Activated T-cell treated with anti-CD3 and anti-CD28 coated beads, Interleukin-2, amount 50 U/mL, for 72 hours (primary cell): ENCODE results near the gene NDOR1. TPM values are rescaled to one million over a fixed set of nuclear protein-coding genes. Genes with fewer than 3 reads are reported as not detected.
A peak's percentile ranks its signal among the peaks of the same experiment; 100 is the strongest.

Experiments used
- ATAC-seq, 2 donors: fragments of 150-1000 bp; cut with Tn5 transposase; replicated peaks in 1 of 2; 2 replicates each; pipeline ENCODE4 v1.10.0; 2021; ENCODE audit warnings: moderate library complexity in 2 of 2, mild to moderate bottlenecking in 1 of 2
- DNase-seq, 2 donors: peaks; one replicate each; pipeline ENCODE4 v3.0.0; 2021 to 2022; ENCODE audit warnings: mixed read lengths in 1 of 2
- H3K27ac Mint-ChIP-seq: one replicate; pipeline ENCODE4 v1.8.0; 2022; ENCODE audit warnings: mild to moderate bottlenecking, moderate library complexity, mixed read lengths
- H3K27me3 Mint-ChIP-seq: one replicate; pipeline ENCODE4 v1.8.0; 2022; ENCODE audit warnings: low read depth, mixed read lengths
- H3K36me3 Mint-ChIP-seq, 2 donors: one replicate each; pipeline ENCODE4 v1.8.0; 2022; ENCODE audit warnings: mixed read lengths in 2 of 2, mild to moderate bottlenecking in 1 of 2; ENCODE audit not compliant: insufficient read depth in 2 of 2
- H3K4me1 Mint-ChIP-seq: one replicate; pipeline ENCODE4 v1.8.0; 2022; ENCODE audit warnings: low read depth, mixed read lengths
- H3K4me3 Mint-ChIP-seq, 2 donors: one replicate each; pipeline ENCODE4 v1.8.0; 2022; ENCODE audit warnings: mild to moderate bottlenecking in 2 of 2, mixed read lengths in 2 of 2, moderate library complexity in 2 of 2
- H3K9me3 Mint-ChIP-seq, 2 donors: one replicate each; pipeline ENCODE4 v1.8.0; 2022; ENCODE audit warnings: mixed read lengths in 2 of 2
- total RNA-seq, 2 donors: library from RNA; stranded (reverse); gene quantifications; one replicate each; pipeline ENCODE4 v1.2.3, GENCODE V29; 2022

Gene NDOR1
- 10 to 100 TPM; 43.3 to 50.9 TPM for total RNA-seq

- DNase-seq (peak; percentile 96 to 97), ATAC-seq (peak; percentile 66 to 69)
- H3K9me3 Mint-ChIP-seq = no peaks in the 10 kb centered on the region
- peaks cover 54% of the 10 kb centered on the region for H3K4me1 Mint-ChIP-seq
- no peaks in the 10 kb centered on the region for H3K27me3 Mint-ChIP-seq
- H3K36me3 Mint-ChIP-seq = peaks cover 1 to 22% of the 10 kb centered on the region in 2 donors
- H3K27ac Mint-ChIP-seq = peak within 1 kb of the TSS; percentile 90
- H3K4me3 Mint-ChIP-seq = peak within 1 kb of the TSS; percentile 94 to 95
Measured at GRCh38 chr9:137205126-137206069, at the start of gene NDOR1, which contains the start of gene TMEM203. Gene NDOR1, plus strand, starts transcription at chr9:137205700. Its CDS starts 78 bp downstream, at chr9:137205778. Gene TMEM203, minus strand, starts transcription at chr9:137205648. Its CDS starts 234 bp downstream, at chr9:137205414.

GRCh38 chr9:137156567-137157375 is 48.7 kb upstream of the NDOR1 start:
- DNase-seq (peak; percentile 69 to 72), ATAC-seq (peak; percentile 68 to 74)
- Mint-ChIP-seq H3K4me1 (peaks cover 12% of the 10 kb centered on the region), H3K4me3 (peak overlapping the region; percentile 69 to 73), H3K27me3 (peaks cover 45% of the 10 kb centered on the region), H3K36me3 (no peaks in the 10 kb centered on the region), H3K9me3 (no peaks in the 10 kb centered on the region), H3K27ac (no peak overlapping the region)

- DNase-seq (no peak), ATAC-seq (no peak)
- peaks cover 45% of the 10 kb centered on the region for H3K27me3 Mint-ChIP-seq
- no peak overlapping the region for H3K27ac Mint-ChIP-seq
- H3K9me3 Mint-ChIP-seq = no peaks in the 10 kb centered on the region
- peak overlapping the region in 1 of 2 donors; percentile 73 for H3K4me3 Mint-ChIP-seq
- no peaks in the 10 kb centered on the region for H3K36me3 Mint-ChIP-seq
- H3K4me1 Mint-ChIP-seq = peaks cover 12% of the 10 kb centered on the region
Measured at GRCh38 chr9:137157618-137158415, 47.7 kb upstream of the NDOR1 start.

GRCh38 chr9:137158625-137159024 is 46.9 kb upstream of the NDOR1 start:
- peaks cover 45% of the 10 kb centered on the region for H3K27me3 Mint-ChIP-seq
- H3K36me3 Mint-ChIP-seq = no peaks in the 10 kb centered on the region
- no peaks in the 10 kb centered on the region for H3K9me3 Mint-ChIP-seq
- ATAC-seq (no peak), DNase-seq (no peak)
- H3K27ac Mint-ChIP-seq = no peak overlapping the region
- H3K4me3 Mint-ChIP-seq = no peak overlapping the region
- H3K4me1 Mint-ChIP-seq = peaks cover 12% of the 10 kb centered on the region

GRCh38 chr9:137159105-137160053 is 46.1 kb upstream of the NDOR1 start:
- DNase-seq (no peak), ATAC-seq (no peak)
- H3K36me3 Mint-ChIP-seq = no peaks in the 10 kb centered on the region
- peaks cover 12% of the 10 kb centered on the region for H3K4me1 Mint-ChIP-seq
- H3K27ac Mint-ChIP-seq = no peak overlapping the region
- peaks cover 45% of the 10 kb centered on the region for H3K27me3 Mint-ChIP-seq
- H3K9me3 Mint-ChIP-seq = no peaks in the 10 kb centered on the region
- H3K4me3 Mint-ChIP-seq = no peak overlapping the region

GRCh38 chr9:137160054-137160425 is 45.5 kb upstream of the NDOR1 start:
- H3K27ac Mint-ChIP-seq = no peak overlapping the region
- no peaks in the 10 kb centered on the region for H3K36me3 Mint-ChIP-seq
- no peak overlapping the region for H3K4me3 Mint-ChIP-seq
- no peaks in the 10 kb centered on the region for H3K9me3 Mint-ChIP-seq
- peaks cover 12% of the 10 kb centered on the region for H3K4me1 Mint-ChIP-seq
- peaks cover 40% of the 10 kb centered on the region for H3K27me3 Mint-ChIP-seq
- DNase-seq (no peak), ATAC-seq (no peak)

- H3K4me3 Mint-ChIP-seq = no peak overlapping the region
- DNase-seq = peak in 1 of 2 donors; percentile 25
- peaks cover 35% of the 10 kb centered on the region for H3K27me3 Mint-ChIP-seq
- H3K4me1 Mint-ChIP-seq = peaks cover 12% of the 10 kb centered on the region
- H3K27ac Mint-ChIP-seq = no peak overlapping the region
- no peaks in the 10 kb centered on the region for H3K9me3 Mint-ChIP-seq
- H3K36me3 Mint-ChIP-seq = no peaks in the 10 kb centered on the region
- no peak for ATAC-seq
Measured at GRCh38 chr9:137160716-137161557, 44.6 kb upstream of the NDOR1 start.

- ATAC-seq (no peak), DNase-seq (no peak)
- H3K36me3 Mint-ChIP-seq = no peaks in the 10 kb centered on the region
- no peak overlapping the region for H3K4me3 Mint-ChIP-seq
- no peaks in the 10 kb centered on the region for H3K9me3 Mint-ChIP-seq
- H3K27ac Mint-ChIP-seq = no peak overlapping the region
- peaks cover 38% of the 10 kb centered on the region for H3K27me3 Mint-ChIP-seq
- H3K4me1 Mint-ChIP-seq = peaks cover 12% of the 10 kb centered on the region
Measured at GRCh38 chr9:137161558-137162486, 43.7 kb upstream of the NDOR1 start.

GRCh38 chr9:137162505-137163364 is 42.8 kb upstream of the NDOR1 start:
- H3K36me3 Mint-ChIP-seq = no peaks in the 10 kb centered on the region
- no peak for DNase-seq
- H3K4me3 Mint-ChIP-seq = peak overlapping the region in 1 of 2 donors; percentile 43

GRCh38 chr9:137163365-137163715 is 42.2 kb upstream of the NDOR1 start:
- H3K27ac Mint-ChIP-seq = no peak overlapping the region
- no peak for DNase-seq
- peak overlapping the region in 1 of 2 donors; percentile 15 for H3K4me3 Mint-ChIP-seq
- no peaks in the 10 kb centered on the region for H3K36me3 Mint-ChIP-seq
- H3K27me3 Mint-ChIP-seq = peaks cover 27% of the 10 kb centered on the region
- no peaks in the 10 kb centered on the region for H3K9me3 Mint-ChIP-seq
- peaks cover 12% of the 10 kb centered on the region for H3K4me1 Mint-ChIP-seq
- ATAC-seq = no peak

More at GRCh38 chr9:137162505-137163364, 42.8 kb upstream of the NDOR1 start:
- ATAC-seq = peak in 1 of 2 donors; percentile 44
- H3K9me3 Mint-ChIP-seq = no peaks in the 10 kb centered on the region
- no peak overlapping the region for H3K27ac Mint-ChIP-seq
- peaks cover 33% of the 10 kb centered on the region for H3K27me3 Mint-ChIP-seq
- H3K4me1 Mint-ChIP-seq = peaks cover 12% of the 10 kb centered on the region
